Activated CD8-positive, alpha-beta memory T cell treated with anti-CD3 and anti-CD28 coated beads, Interleukin-2, amount 50 U/mL, for 48 hours (primary cell): ENCODE results near the gene PTPRG.
"Not testable (repeated sequence)": the region's sequence is repeated elsewhere in the genome, so short reads cannot be mapped to it uniquely, and the experiment has no call there.

Experiments
- DNase-seq: peaks from one replicate; pipeline ENCODE4 v3.0.0-alpha.2; 2020

Gene PTPRG

DNA sequence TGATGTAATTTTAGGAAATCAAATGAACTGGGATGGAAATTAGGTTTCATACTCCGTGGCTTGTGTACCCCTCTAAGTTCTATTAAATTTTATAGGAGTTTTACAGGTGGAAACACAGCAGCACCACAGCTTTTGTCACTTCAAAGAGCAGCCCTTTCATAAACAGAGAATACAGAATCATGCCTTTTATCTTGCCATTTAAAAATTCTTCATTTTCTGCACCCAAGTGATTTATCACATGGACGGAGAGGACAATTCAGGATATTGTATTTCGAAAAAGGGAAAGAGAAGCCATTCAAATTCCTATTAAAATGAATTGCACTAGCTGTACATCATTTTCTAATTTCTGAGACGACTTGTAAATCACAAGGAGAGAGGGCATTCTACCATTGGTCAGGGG lies 245.4 kb downstream of the PTPRG start:
- DNase-seq, result no peak

DNA sequence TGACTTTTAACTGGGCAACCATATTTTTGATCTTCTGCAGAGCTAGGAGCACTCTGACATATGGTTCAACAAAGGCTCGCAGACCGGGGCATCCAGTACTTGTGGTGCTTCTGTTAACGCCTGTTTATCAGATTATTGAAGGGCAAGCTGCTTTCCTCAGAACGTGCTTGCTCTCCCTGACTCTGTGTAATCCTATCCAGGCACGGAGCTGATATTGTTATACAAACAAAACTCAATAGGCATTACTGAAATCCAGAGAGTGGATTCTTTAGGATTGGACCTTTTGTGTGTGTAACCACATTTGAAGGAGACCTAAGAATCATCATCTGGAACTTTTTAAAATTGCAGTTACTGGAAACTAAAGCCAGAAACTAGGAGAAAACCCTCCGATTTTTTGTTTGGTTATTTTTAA lies 246.5 kb downstream of the PTPRG start:
- no peak for DNase-seq

DNA sequence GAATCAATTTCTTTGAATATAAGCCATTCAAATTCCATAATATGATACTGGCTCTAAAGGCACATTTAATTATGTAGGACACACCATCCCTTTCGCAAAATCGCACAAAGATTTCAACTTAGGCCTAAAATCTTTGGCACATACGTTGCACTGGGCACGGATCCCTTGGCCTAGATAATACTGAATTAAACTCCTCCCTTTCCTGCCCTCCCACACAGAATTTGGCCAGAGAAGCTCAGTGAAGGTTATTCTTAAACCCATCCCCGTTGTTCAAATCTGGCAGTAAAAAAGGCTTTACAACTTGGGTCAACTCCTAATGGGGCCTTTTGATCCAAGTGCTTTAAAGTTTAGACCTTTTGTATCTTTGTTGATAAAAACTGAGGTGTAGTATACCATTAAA lies 247.2 kb downstream of the PTPRG start:
- no peak for DNase-seq

DNA sequence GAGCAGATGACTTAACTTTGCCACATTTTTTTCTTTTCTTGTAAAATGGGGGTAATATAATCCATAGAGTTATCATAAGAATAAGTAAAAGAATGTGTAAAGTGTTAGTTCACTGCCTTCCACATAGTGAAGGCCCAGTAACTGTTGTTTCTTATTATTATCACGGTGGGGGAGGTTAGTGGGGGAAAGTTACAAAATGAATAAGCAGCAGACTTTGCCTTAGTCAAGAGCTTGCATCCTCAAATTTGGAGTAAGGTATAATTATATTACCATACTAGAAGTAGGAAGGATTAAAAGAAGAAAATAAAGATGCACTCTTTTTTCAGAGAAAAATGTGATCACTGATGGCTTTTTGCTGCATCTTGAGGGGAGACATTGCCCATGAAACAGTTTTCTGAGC lies 247.6 kb downstream of the PTPRG start:
- DNase-seq, result no peak

DNA sequence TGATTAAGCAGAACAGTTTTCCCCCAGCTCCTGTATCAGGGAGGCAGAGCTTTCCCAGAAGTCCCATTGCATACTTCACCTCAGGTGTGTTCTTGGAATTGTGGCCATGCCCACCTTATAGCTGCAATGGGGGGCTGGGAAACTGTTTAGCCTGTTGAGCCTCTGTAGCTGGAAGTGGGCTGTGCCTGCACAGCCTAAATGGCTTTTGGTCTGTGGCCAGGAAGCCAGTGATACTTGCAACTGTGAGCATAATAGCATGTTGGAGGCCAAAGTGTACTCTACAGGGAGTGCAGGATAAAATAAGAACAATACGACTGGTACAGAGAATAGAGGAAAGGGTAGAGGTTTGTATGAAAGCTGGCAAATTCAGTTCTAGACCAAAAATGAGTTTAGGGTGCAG lies 248.5 kb downstream of the PTPRG start:
- DNase-seq, result no peak

DNA sequence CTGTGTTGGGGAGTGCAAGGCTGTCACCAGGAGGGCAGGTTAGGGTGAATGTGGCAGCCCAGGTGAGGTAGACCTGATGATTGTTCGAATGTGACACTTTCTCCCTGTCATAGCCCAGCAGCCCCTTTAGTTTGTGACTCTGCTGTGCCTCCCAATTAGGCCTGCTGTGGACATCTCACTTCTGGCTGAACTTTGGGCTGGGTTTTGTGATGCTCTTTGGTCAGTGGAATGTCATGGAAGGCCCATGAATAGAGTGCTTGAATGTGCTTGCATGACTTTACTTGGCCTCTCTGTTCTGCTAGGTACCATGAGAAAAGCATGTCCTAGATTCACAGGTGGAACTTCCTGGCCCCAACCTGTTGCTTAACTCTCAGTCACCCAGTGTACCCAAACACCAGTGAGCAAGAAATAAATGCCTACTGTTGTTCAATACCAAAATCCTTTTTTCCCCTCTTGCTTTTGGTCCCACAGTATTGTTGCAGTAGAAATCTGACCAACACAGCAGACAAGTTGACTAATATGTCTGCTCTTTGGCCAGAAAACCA lies 249.7 kb downstream of the PTPRG start:
- no peak for DNase-seq

DNA sequence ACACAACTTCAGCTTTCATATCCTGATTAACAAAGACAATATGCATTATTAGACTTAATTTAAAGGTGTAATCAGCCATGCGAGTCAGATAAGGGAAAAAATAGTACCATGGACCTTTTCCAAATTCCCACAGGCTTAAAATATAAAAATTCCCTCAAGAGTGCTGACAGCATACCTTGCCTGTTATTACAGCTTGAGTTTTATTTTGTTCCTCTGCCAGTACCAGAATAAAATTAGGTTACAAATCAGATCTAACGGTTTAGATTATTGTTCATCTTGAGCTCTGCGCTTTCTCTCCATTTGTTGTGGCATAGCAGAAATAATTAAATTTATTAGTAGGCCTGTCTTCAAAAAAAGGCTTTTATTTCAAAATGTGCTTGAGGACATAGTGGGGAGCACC lies 250.3 kb downstream of the PTPRG start:
- DNase-seq, result no peak

DNA sequence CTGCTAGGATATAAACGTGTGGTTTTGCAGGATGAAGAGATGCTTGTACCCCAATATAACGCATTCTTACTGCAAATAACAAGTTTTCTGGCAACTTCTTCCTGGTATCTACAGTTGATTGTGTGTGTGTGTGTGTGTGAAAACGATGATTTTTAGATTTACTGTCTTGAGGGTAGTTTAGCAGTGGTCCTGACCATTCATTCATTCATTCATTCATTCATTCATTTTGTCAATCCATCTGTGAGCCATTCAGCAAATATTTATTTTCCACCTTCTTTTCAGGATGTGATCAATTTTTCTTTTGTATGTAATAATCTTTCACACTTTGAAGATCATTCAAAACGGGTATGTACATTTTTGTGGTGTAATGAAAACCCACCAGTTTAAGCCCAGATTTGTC lies 250.7 kb downstream of the PTPRG start:
- no peak for DNase-seq

DNA sequence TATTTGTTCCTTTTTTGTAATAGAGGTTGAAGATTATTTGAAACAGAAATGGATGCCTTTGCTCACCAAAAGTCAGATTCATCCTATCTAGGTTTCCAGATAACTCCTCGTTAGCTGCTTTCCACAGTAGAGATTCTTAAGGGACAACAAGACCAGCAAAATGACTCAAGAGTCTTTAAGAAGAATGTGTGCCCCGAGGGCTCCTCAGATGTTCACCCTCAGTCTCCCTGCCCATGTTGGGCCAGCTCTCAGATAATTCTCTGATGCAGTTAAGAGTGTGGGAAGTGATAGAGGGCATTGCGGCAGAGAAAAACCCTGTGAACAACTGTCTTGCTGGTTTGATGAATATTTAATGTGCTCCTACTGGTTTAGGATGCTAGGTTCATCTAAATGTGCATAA lies 251.1 kb downstream of the PTPRG start:
- DNase-seq, result no peak

DNA sequence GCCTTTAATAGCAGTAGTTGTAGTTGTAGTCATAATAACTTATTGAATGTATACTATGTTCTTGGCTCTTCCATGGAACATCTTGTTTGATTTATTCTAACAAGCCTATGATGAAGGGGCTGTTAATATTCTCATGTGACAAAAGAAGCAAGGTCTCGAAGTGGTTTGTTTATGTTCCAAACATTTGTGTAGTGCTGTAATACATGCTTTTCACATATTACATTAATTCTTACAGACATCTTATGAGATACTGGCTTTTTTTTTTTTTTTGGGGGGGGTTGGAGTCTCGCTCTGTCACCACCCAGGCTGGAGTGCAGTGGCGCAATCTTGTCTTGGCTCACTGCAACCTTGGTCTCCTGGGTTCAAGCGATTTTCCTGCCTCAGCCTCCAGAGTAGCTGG lies 252.3 kb downstream of the PTPRG start:
- no peak for DNase-seq

DNA sequence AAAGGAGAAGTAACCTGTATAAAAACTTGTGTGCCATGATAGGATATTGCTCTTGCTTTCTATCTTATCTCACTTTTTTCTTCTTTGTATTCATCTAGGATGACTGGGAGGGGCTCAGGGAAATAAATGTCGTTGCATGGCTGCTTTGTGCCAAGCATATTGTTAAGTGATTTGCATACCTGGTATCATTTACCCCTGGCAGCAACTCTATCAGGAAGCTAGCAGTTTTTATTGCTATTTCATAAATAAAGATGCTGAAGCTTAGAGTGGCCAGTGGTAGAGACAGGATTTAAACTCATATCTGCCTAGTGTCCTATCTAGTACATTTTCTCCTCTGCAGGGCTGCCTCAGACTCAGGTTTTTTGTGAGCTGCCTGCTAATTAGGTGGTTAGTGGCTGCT lies 253.3 kb downstream of the PTPRG start:
- DNase-seq, result no peak

DNA sequence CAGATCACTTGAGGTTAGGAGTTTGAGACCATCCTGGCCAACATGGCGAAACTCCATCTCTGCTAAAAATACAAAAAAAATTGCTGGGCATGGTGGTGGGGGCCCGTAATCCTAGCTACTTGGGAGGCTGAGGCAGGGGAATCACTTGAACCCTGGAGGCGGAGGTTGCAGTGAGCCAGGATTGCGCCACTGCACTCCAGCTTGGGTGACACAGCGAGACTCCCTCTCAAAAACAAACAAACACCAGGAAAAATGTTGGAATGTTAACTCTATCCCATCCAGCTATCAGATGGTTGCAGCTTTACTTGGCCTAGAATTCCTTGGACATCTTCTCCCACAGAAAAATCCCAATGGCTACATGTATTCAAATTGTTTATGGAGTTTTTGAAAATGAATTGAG lies 254.9 kb downstream of the PTPRG start:
- DNase-seq, result not testable (repeated sequence)

DNA sequence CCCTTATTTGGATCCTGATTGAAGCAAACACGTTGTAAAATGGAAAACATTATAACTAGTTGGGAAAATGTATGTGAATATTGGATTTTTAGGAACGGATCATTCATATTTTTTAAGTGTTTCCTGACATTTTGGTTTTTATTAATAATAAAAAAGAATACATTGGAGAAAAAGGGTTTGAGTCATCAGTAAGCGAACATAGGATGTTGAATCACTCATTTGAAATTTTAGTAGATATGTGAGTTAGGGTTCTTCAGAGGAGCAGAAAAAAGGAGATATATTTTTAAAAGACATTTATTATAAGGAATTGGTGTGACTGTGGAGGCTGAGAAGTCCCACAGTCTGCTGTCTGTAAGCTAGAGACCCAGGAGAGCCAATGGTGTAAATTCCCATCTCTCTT lies 258.5 kb downstream of the PTPRG start:
- no peak for DNase-seq

DNA sequence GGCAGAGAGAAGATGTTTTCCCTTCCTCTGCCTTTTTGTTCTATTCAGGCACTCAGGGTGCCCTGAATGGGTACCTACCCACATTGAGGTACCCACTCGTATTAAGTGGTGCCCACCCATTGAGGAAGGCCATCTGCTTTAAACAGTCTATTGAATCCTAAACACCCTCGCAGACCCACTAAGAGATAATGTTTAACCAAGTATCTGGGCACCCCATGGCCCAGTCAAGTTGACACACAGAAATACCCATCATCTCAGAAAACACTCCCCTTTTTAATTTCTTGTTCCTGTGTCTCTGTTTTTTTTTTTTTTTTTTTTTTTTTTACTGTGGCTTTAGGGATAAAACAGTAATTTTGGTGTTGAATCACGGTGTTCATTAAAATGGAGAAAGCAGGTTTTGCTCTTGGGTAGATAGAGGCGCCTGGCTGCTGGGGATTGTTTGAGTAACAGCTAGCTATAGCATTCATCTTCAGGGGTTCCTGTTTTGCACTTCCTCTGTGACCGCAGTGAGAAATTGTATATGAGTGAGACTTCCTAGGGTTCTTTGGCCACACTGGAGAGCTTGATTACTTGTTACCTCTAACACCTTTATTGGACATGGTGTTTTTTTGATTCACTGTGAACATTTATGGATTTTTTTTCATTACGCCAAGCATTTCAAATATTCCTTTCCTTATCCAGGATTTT lies 259.1 kb downstream of the PTPRG start:
- DNase-seq, result no peak

DNA sequence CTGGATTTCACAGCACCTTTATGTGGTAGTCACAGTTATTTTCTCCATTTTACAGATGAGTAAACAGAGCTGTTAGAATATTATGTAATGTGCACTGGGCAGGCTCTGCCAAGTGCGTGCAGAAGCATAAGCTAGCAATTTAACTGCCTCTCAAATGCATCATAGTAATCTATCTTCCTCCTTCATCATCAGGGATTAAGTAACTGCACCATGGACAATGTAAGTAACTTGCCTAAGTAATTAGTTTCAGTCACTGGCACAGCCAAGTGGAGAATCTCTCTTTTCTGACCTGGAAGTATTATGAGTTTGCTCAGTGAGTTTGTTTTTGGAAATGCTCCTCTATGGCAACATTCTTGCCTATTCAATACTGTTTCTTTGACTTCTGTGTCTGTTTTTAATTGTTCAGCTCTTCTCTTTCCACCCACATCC lies 260.5 kb downstream of the PTPRG start:
- DNase-seq, result no peak

DNA sequence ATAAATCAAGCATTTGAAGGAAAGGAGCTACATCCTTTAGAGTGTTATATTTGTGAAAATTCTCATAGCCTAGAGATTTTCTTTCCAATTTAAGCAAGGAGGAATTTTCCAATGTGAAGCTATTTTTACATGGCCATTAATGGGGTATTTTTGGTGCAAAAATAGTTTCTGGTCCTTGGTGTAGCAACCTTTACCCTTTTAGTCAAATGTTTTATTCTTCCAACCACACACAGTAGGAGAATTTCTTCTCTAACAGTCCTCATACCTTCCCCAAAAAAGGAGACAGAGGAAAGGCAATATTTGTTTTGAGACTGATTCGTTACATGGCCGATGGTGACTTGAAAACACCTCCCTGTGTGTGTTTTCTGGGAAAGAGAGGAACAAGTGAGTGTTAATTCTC lies 261.2 kb downstream of the PTPRG start:
- no peak for DNase-seq

DNA sequence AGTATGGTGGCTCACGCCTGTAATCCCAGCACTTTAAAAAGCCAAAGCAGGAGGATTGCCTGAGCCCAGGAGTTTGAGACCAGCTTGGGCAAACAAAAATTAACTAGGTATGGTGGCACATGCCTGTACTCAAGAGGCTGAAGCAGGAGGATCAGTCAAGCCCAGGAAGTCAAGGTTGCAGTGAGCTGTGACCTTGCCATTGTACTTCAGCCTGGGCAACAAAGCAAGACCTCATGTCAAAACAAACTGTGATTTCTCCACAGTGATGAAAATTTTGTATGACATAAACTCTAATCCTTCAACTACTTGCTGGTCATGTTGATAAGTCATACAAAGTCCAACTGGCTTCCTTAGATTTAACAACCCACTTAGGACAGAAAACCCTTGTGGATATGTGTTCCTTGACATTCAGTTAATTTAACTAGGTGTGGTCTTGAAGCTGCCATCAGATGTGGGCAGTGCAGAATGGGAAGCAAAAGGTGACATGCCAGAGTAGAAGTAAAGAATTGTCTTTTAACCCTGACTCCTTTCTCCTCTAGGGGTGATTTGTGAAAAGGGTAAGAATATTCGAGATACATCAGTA lies 263.3 kb downstream of the PTPRG start:
- DNase-seq, result no peak

DNA sequence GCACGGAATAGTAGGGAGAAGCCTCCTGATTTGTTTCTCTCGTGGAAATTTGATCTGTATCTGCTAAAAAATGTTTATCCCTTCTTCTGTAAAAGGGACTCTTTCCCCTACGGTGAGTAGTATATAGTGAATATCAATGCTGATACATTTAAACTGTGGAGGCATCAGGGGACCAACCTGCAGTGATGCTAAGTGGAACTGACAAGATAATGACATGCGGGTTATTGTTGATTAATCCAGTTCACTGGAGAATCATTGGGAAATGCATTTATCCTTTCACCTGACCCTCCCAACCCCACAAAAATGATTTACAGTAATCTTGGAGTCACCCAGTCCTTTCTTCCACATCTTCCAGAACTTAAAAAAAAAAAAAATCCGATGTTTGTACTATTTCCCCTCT lies 264.8 kb downstream of the PTPRG start:
- no peak for DNase-seq

DNA sequence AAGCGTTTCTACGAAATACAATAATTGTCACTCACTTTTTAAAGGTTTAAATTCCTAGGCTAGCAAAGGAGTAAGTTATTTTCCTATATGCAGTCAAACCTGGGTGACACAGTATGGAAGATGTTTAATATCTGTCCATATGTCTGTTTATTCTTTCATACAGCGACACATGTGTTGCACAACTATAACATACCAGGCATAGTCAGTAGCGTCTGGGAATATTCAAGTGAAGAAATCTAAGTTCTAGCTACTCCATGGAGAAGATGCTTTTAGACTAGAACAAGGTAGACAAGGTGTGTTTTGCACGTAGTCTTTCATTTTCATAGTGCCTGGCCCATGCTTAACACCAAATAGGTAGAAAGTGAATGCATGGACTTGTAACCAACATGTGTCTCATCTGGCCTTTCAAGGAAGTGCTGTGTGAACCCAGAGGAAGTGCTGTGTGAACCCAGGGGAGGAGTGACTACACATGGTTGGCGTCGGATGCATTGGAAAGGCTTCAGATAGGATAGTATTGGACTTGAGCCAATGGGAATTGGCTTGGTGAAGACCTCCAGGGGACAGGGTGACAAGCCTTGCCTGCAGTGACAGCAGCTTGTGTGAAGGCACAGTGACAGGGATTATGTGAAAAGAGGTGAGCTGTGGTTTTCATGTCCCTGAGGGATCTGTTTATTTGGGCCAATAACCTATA lies 267.0 kb downstream of the PTPRG start:
- no peak for DNase-seq

DNA sequence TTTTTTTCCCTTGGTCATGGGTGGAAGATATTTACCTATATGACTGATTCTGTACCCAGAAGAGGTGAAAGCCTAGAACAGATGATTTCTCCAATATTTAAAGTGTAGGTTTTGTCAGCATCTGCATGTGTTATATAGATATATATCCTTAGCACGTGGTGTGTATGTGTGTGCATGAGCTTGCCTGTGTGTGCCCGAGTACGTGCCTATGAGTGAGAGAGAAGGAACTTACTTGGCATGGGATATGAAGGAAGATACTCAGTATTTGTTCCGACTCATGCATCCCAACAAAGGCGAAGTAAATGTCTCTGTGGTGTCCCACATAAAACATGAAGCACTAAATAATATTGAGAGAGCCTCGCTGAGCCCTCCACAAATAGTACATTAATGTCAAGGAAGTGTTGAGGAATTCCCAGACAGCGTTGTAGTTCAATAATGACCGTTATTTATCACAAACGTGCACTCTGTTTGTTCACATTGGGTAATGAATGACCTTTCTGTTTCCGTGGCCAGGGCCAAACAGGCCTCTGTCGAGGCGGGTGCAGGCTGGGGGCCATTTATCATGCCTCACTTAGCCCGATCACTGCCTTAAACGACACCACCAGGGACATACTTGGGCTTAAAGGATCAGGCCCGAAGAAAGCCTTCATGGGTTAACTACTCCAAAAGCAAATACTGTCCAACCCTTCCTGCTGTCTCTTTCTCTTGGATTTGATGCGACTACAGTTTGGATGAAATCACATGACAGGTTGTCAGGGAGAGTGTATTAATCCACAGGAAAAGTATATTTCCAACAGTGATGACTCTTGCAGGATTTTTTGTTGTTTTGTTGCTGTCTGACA lies 267.7 kb downstream of the PTPRG start:
- DNase-seq, result no peak

DNA sequence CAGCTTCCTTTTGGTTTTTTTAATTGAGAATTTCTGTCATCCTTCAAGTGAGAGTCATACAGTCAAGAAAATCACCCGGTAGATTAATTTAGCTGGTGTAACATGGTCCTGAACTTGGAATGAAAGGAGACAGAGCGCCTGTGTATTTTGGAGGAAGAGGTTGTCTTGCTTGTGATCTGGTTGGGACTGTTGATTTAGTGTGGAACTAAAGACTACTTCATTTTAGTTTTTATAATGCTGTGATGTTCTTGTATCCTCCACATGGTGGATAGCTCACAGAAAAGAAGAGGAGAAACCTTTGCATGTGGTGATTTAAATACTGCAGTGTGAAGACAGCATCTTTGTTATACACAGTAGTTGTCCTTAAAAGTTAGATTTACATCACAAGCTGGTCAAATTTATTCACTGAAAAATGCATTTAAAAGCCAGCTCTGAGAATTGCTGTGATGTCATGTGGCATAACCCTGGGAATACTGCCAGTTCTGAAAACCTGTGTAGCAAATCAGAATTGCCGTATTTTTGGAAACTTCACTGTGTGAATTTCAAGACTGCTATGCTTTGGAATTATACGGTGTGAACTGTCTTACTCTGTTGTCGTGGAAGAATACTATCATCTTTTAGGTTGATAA lies 268.5 kb downstream of the PTPRG start:
- no peak for DNase-seq

DNA sequence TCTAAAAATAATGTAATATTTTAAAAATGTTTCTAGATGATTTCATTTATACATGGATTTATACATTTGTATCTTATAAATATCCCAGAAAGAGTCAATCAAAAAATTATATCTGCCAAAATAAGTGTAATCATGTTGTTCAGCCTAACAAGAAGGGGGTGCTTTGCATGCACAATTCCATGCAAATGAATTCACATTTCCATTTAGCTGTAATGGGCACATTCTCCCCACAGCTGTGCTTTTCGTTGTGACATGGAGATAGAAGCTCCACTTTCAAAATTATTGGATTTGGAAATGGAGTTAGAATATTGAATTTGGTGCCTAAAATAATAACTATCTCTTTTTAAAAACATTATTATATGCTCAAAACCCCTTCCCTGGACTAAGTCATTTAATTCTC lies 270.6 kb downstream of the PTPRG start:
- DNase-seq, result no peak
